ENCODE measurements around the gene OSBPL7.

Gene OSBPL7

GRCh38 chr17:47757386-47757785 lies 64.2 kb downstream of the OSBPL7 start:
- no peak for DNase-seq
